ENCODE measurements around the gene DNM3. TPM values are rescaled to one million over a fixed set of nuclear protein-coding genes. Genes with fewer than 3 reads are reported as not detected.

Gene DNM3
- total and polyA plus RNA-seq, 7 donors, result 0.60 to 13.3 (median 3.9) TPM

DNA sequence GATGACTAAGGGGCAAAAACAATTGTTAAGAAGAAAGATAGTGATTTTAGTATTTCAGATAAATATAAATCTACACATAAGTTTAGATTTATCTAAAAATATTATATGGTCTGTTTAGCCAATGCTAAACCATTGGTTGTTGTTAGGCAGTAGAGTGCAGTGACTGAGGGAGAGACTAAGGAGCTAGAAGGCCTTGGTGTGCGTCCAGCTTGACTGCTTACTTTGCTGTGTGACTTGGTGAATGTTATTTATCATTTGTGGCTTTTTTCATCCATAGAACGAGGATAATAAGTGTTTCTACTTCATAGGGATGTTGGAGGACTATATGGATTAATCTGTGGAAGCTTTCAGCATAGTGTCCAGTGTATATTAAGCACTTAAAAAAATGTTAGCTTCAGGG is 314.5 kb downstream of the DNM3 start:
- TF ChIP-seq POLR2AphosphoS5 (IDR thresholded peaks at IDR 0.05) (no peak), POLR2A (IDR thresholded peaks at IDR 0.05) (no peak), EP300 (IDR thresholded peaks at IDR 0.05) (no peak)
- no peak for DNase-seq
- Histone ChIP-seq H3K4me3 (no peak overlapping the region), H3K4me1 (peaks cover 0 to 13% (median 0%) of the 10 kb centered on the region in 4 donors), H3K27me3 (no peaks in the 10 kb centered on the region), H3K9me3 (no peaks in the 10 kb centered on the region), H3K36me3 (no peaks in the 10 kb centered on the region), H3K27ac (no peak overlapping the region)
- WGBS, 2 donors, result 85 to 86% methylated on average over 2 of the region's 2 CpGs
- intact Hi-C loops (cut with DNase I), result no loop called here

GRCh38 chr1:172162236-172162635 is 320.9 kb downstream of the DNM3 start:
- Histone ChIP-seq H3K9me3 (no peaks in the 10 kb centered on the region), H3K4me1 (peaks cover 0 to 12% (median 0%) of the 10 kb centered on the region in 4 donors), H3K4me3 (no peak overlapping the region), H3K27me3 (no peaks in the 10 kb centered on the region), H3K36me3 (no peaks in the 10 kb centered on the region), H3K27ac (no peak overlapping the region)
- intact Hi-C loops (cut with DNase I), result no loop called here
- no peak for DNase-seq
- no peak for TF ChIP-seq CTCF (IDR thresholded peaks at IDR 0.05)
- TF ChIP-seq POLR2AphosphoS5 (IDR thresholded peaks at IDR 0.05), result no peak
- no peak for TF ChIP-seq POLR2A (IDR thresholded peaks at IDR 0.05)
- TF ChIP-seq EP300 (IDR thresholded peaks at IDR 0.05), result no peak
- 79 to 82% methylated on average over 2 of the region's 2 CpGs for WGBS, 2 donors

DNA sequence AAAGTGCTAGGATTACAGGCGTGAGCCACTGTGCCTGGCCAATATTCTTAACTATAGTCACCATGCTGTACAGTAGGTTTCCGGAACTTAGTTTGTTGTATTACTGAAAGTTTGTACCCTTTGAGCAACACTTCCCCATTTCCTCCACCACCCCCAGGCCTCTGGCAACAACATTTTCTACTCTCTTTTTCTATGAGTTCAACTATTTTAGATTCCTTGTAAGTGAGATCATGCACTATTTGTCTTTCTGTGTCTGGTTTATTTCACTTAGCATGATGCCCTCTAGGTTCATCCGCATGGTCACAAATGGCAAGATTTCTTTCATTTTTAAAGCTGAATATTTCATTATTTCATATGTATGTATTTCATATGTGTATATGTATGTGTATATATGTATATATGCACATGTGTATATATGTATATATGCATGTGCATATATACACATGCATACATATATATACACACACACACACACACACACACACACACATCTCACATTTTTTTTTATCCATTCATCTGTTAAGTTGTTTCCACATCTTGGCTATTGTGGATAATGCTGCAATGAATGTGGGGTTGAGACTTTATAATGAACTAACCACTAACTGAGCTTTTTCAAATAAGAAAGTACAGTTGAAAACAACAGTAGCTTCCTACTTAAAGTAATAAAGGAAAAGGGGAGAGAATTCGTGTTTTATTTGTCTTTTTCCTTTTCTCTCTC is 322.4 kb downstream of the DNM3 start:
- H3K9me3 ChIP-seq, result no peaks in the 10 kb centered on the region
- H3K4me3 ChIP-seq, result no peak overlapping the region
- no peak for DNase-seq
- peak in 2 of 4 donors; percentile 46 to 54 for TF ChIP-seq POLR2AphosphoS5 (IDR thresholded peaks at IDR 0.05)
- TF ChIP-seq EP300 (IDR thresholded peaks at IDR 0.05), result no peak
- no peak for TF ChIP-seq POLR2A (IDR thresholded peaks at IDR 0.05)
- no peak for TF ChIP-seq CTCF (IDR thresholded peaks at IDR 0.05)
- H3K27ac ChIP-seq, result peak overlapping the region in 1 of 4 donors; percentile 48
- no peaks in the 10 kb centered on the region for H3K36me3 ChIP-seq
- intact Hi-C loops (cut with DNase I), result no loop called here
- WGBS, 2 donors, result 92 to 94% methylated on average over 4 of the region's 4 CpGs
- H3K4me1 ChIP-seq, result peaks cover 0 to 12% (median 3%) of the 10 kb centered on the region in 4 donors
- no peaks in the 10 kb centered on the region for H3K27me3 ChIP-seq

DNA sequence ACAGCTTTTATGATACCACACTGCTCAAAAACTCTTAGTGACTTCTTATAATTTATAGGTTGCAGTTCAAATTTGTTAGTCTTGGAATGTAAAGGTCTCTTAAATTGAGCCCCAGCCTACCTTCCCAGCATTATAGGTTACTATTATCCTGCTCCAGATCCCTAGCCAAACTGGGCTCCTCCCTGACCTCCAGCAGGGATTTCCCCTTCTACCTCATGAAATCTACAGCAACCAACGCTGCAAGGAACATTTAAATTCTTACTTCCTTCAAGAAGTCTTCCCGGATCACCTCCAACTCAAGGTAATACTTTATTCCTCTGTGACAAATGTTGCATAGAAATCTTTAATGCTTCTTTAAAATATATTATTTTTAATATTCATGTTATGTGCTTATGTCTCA is 324.1 kb downstream of the DNM3 start:
- intact Hi-C loops (cut with DNase I), result no loop called here
- H3K4me3 ChIP-seq, result no peak overlapping the region
- H3K36me3 ChIP-seq, result no peaks in the 10 kb centered on the region
- 25 to 71% methylated on average over 2 of the region's 2 CpGs for WGBS, 2 donors
- H3K27me3 ChIP-seq, result no peaks in the 10 kb centered on the region
- peaks cover 0 to 12% (median 4%) of the 10 kb centered on the region in 4 donors for H3K4me1 ChIP-seq
- H3K27ac ChIP-seq, result no peak overlapping the region
- TF ChIP-seq CTCF (IDR thresholded peaks at IDR 0.05), result no peak
- TF ChIP-seq EP300 (IDR thresholded peaks at IDR 0.05), result no peak
- TF ChIP-seq POLR2AphosphoS5 (IDR thresholded peaks at IDR 0.05), result no peak
- TF ChIP-seq POLR2A (IDR thresholded peaks at IDR 0.05), result no peak
- no peak for DNase-seq
- H3K9me3 ChIP-seq, result no peaks in the 10 kb centered on the region

- intact Hi-C loops (cut with DNase I), result no loop called here
- H3K9me3 ChIP-seq, result no peaks in the 10 kb centered on the region
- H3K27ac ChIP-seq, result no peak overlapping the region
- DNase-seq, result no peak
- H3K4me1 ChIP-seq, result peaks cover 0 to 12% (median 4%) of the 10 kb centered on the region in 4 donors
- H3K4me3 ChIP-seq, result no peak overlapping the region
- H3K27me3 ChIP-seq, result no peaks in the 10 kb centered on the region
- H3K36me3 ChIP-seq, result no peaks in the 10 kb centered on the region
- WGBS, 2 donors, result 9 to 45% methylated on average over 4 of the region's 4 CpGs
- TF ChIP-seq EP300 (IDR thresholded peaks at IDR 0.05) (no peak), CTCF (IDR thresholded peaks at IDR 0.05) (no peak), POLR2AphosphoS5 (IDR thresholded peaks at IDR 0.05) (no peak), POLR2A (IDR thresholded peaks at IDR 0.05) (no peak)
Observed at GRCh38 chr1:172167796-172168596, 326.7 kb downstream of the DNM3 start.
